Bronchial epithelial cell (primary cell): ENCODE measurements around the gene POLR2I. TPM values are rescaled to one million over a fixed set of nuclear protein-coding genes. Genes with fewer than 3 reads are reported as not detected.
A peak's percentile ranks its signal among the peaks of the same experiment; 100 is the strongest.

Source experiments
- DNase-seq: peaks from one replicate; pipeline ENCODE4 v3.0.0-alpha.2; 2010; ENCODE audit warnings: low read depth
- FAIRE-seq: peaks from 2 replicates; lab custom pipeline; 2011; peaks lifted over from hg19 to GRCh38; lab: Jason Lieb, UNC
- H3K27me3 ChIP-seq: 2 replicates; pipeline ENCODE4 v1.5.1; 2011; ENCODE audit warnings: low read length; ENCODE audit not compliant: control insufficient read depth, insufficient read depth
- H3K36me3 ChIP-seq: 2 replicates; pipeline ENCODE4 v1.5.1; 2011; ENCODE audit warnings: low read length; ENCODE audit not compliant: control insufficient read depth, insufficient read depth
- H3K4me3 ChIP-seq: 2 replicates; pipeline ENCODE4 v1.5.1; 2011; ENCODE audit warnings: mild to moderate bottlenecking, low read depth, low read length, control low read depth
- total RNA-seq: library from RNA; depleted of rRNA; stranded (reverse); fragments of >200 nt; gene quantifications from 2 replicates; pipeline ENCODE4 v1.2.1, GENCODE V29; 2014
- TF ChIP-seq, protein P1 (sequence below): IDR thresholded peaks from 2 replicates; pipeline ENCODE4 v1.5.1; 2011; ENCODE audit warnings: mild to moderate bottlenecking, moderate library complexity, low read length, control low read depth, inconsistent platforms; ENCODE audit not compliant: insufficient read depth, severe bottlenecking

Gene POLR2I
- total RNA-seq, 1 donor from 2014 or later, result 68.2 TPM

DNA sequence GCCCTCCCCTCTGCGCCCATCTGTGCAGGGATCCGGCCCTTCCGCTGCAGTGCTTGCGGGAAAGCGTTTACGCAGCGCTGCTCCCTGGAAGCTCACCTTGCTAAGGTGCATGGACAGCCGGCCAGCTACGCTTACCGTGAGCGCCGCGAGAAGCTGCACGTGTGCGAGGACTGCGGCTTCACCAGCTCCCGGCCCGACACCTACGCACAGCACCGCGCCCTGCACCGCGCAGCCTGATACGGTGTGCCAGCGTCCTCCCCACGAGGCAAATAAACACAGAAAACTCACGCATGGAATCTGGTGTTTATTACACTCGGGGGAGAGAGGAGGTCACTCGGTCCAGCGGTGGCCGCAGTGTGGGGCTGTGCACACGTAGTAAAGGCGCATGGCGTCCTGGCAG, 1.2 kb downstream of the POLR2I start:
- Histone ChIP-seq H3K27me3 (no peaks in the 10 kb centered on the region), H3K4me3 (peak overlapping the region; percentile 98), H3K36me3 (peaks cover 12% of the 10 kb centered on the region)
- DNase-seq (no peak), FAIRE-seq (no peak)
- TF ChIP-seq, protein P1, sequence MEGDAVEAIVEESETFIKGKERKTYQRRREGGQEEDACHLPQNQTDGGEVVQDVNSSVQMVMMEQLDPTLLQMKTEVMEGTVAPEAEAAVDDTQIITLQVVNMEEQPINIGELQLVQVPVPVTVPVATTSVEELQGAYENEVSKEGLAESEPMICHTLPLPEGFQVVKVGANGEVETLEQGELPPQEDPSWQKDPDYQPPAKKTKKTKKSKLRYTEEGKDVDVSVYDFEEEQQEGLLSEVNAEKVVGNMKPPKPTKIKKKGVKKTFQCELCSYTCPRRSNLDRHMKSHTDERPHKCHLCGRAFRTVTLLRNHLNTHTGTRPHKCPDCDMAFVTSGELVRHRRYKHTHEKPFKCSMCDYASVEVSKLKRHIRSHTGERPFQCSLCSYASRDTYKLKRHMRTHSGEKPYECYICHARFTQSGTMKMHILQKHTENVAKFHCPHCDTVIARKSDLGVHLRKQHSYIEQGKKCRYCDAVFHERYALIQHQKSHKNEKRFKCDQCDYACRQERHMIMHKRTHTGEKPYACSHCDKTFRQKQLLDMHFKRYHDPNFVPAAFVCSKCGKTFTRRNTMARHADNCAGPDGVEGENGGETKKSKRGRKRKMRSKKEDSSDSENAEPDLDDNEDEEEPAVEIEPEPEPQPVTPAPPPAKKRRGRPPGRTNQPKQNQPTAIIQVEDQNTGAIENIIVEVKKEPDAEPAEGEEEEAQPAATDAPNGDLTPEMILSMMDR, result no peak

DNA sequence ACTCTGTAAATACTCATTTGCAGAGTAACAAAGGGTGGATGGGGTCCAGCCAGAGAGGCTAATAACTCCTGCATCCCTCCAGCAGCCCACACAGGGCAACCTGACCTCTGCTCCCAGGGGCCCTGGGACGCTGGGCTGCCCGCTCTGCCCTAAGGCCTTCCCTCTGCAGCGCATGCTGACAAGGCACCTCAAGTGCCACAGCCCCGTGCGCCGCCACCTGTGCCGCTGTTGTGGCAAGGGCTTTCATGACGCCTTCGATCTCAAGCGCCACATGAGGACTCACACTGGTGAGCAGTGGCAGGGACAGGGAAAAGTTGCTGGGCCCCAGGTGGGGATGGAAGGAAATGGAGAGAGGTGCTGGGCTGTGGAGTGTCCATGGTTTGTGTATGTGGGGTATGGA, 2.0 kb downstream of the POLR2I start:
- H3K36me3 ChIP-seq, result peaks cover 12% of the 10 kb centered on the region
- H3K4me3 ChIP-seq, result no peak overlapping the region
- no peak for FAIRE-seq
- TF ChIP-seq, protein P1, result no peak
- H3K27me3 ChIP-seq, result no peaks in the 10 kb centered on the region
- DNase-seq, result no peak

DNA sequence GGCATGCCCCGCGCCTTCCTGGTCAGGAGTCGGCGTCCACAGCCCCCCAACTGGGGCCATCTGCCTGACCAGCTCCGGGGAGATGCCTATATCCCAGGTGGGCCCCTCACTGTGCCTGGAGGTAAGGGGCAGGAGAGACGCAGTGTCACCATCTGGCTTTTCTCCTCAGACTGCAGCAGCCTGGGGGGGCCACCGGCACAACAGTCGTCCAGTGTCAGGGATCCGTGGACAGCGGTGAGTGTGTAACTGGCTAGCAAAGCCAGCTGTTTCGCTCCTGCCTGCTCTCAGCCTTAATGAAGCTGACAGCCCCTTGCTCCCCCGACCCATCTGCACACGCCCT, 3.5 kb downstream of the POLR2I start:
- DNase-seq (no peak), FAIRE-seq (no peak)
- Histone ChIP-seq H3K27me3 (no peaks in the 10 kb centered on the region), H3K4me3 (no peak overlapping the region), H3K36me3 (peaks cover 13% of the 10 kb centered on the region)
- TF ChIP-seq, protein P1, result no peak

DNA sequence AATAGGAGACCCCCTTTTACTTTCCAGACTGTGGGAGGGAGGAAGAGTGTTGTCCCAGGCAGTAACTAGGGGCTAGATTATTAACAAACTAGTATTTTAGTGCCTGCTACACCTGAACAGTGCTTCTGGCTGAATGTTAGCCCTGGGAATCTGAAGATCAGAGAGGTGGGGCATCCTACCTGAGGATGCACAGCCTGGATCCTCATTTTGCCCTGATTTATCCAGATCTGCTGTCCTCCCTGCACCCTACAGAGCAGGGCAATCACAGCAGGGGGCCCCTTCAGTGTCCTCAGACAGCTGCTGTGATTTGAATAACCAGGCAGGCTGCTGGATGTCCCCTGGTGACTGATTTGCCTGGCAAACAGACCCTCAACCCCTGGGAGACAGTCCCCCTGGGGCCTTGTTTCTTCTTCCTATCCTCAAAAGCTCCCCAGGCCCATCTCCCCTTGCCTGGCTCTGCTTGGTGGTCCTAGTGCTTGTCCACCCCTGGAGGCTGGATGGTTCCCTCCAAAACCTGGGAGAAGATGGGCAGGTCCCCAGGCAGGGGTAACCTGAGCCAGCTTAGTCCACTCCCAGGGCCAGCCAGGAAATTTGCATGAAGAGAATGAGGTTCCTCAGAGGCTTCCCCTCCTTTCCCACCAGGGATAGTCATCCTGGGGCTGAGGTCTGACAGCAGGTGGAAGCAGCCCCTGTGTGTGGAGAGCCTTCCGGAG, 4.0 kb downstream of the POLR2I start, which contains the start of gene OVOL3:
Gene OVOL3, plus strand, starts transcription at position 657 of the 713 bp plus-strand sequence. CDS start 60 bp downstream, outside the sequence.
- DNase-seq (no peak), FAIRE-seq (no peak)
- Histone ChIP-seq H3K36me3 (peaks cover 13% of the 10 kb centered on the region), H3K27me3 (no peaks in the 10 kb centered on the region), H3K4me3 (no peak within 1 kb of the TSS)
- TF ChIP-seq, protein P1, result no peak

DNA sequence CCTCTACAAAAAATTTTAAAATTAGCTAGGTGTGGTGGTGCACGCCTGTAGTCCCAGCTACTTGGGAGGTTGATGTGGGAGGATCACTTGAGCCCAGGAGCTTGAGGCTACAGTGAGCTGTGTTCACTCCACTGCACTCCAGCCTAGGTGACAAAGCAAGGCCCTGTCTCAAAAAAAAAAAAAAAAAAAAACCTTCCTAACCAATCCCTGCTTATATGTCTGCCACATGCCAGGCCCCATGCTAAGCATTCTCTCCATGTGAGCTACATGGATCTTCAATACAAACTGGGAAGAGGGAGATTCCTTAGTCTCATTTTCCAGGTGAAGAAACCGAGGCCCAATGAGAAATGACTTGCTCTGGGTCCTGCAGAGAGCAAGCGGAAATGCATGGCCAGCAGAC, 6.0 kb downstream of the POLR2I start:
- no peak for FAIRE-seq
- H3K36me3 ChIP-seq, result peaks cover 17% of the 10 kb centered on the region

More for the DNA sequence above, 6.0 kb downstream of the POLR2I start:
- DNase-seq, result no peak
- Histone ChIP-seq H3K27me3 (no peaks in the 10 kb centered on the region), H3K4me3 (no peak overlapping the region)
- TF ChIP-seq, protein P1, result no peak
